Activated CD8-positive, alpha-beta memory T cell treated with anti-CD3 and anti-CD28 coated beads, Interleukin-2, amount 50 U/mL, for 48 hours (primary cell): ENCODE measurements around the gene ENOX1.

Source experiments
- DNase-seq: peaks from one replicate; pipeline ENCODE4 v3.0.0-alpha.2; 2020

The ENOX1 gene

DNA sequence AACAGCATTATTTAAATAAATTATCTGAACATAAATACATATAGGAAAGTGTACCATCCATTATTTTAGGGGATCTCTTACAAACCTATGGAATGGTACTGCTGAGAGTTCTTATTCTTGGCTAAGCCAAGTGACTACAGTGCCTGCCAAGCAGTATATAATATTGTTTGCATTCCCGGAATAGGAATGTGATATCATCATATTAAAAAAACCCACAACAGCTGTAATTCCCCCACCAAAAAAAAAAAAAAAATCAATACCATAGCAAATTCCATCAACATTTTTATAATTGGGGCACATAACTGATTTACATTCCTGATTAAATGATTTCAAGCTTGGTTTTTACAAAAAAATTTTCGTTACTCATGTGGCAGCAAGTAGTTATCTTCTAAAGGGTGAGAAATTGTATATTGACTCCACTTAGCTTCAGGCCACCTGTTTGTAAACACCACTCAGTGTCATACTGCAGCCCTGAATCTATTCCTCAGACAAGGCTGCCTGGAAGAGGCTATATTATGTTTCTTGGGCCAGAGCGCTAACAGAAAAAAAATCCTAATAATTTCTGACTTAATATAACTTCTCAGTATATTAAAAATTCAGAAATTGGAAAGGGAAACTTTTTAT lies 485.3 kb downstream of the ENOX1 start:
- no peak for DNase-seq

- DNase-seq, result no peak
Measured at GRCh38 chr13:43300865-43301264, 485.9 kb downstream of the ENOX1 start.

- DNase-seq, result no peak
Measured at GRCh38 chr13:43299374-43299773, 487.4 kb downstream of the ENOX1 start.

DNA sequence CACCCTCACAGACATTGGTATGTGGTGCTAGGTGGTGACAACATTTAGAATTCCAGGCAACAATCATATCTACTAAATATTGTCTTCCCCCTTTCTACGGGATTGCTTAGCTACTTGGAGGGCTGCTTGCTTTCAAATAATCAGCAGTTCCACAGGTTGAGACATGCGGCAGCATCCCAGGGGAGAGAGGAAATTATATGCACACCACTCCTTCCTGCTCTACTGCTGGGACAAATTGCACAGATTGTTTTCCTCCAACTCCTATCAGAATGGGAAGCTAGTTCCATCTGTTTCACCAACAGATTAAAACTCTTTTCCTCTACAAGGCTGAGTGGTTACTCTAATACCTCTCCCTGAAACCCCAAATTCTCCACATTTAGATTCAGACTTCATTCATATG lies 488.0 kb downstream of the ENOX1 start:
- DNase-seq, result no peak

DNA sequence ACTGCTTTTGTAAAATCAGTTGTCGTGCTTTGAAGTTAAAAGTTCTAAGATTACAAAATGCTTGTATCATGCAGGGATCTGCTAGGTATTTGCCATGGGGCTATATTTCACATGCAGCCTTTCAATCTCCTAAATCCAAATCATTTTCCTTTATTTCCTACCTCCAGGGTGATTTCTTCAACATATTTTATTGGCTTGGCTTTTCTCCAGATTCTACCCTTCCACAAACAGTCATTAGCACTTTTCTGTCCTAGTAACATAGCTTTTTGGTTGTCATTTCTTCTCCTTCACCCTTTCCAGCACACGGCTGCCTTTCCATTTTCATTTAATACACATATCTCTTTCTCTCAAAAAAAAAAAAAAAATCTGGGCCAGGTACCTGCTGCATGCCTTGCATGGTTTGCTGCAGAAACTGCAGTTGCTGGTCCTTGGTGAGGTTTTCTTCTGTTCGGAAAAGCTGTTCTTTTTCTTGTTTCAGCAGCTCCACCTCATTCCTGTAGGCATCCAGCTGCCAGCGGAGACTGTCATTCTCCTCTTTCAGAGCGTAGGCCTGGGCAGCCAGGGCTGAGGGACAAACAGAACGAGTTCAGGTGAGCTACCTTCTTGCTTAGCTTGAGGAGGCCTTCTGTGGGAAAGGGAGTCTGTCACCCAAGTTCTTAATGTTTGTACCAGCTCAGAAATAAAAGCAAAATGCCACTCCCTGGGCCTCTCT lies 488.6 kb downstream of the ENOX1 start:
- no peak for DNase-seq

DNA sequence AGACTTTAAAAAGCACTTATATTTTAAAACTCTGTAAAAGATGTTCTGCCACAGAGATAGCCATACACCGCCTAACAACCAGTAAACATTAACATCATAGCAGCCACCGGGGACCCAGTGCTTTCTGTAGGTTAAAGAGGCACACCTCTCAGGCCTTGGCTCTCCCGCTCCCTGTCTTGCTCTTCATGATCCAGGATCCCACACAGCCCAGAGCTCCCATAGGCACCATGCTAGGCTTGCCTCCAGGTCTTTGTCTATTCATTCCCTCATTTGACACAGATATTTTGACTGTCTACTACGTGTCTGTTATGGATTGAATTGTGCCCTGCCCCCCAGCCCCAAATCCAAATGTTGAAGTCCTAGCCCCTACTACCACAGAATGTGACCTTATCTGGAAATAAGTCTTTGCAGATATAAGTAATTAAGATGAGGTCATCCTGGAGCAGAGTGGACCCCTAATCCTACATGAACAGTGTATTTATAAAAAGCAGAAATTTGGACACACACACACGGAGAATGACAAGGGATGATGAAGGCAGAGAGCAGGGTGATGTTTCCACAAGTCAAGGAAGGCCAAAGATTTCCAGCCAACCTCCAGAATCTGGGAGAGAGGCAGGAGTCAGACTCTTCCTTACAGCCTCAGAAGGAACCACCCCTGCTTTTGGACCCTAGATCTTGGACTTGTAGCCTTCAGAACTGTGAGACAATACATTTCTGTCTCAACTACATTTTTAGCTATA lies 490.8 kb downstream of the ENOX1 start:
- DNase-seq, result no peak

GRCh38 chr13:43295321-43295720 lies 491.5 kb downstream of the ENOX1 start:
- DNase-seq, result no peak

- no peak for DNase-seq
Measured at GRCh38 chr13:43294412-43294811, 492.4 kb downstream of the ENOX1 start.

DNA sequence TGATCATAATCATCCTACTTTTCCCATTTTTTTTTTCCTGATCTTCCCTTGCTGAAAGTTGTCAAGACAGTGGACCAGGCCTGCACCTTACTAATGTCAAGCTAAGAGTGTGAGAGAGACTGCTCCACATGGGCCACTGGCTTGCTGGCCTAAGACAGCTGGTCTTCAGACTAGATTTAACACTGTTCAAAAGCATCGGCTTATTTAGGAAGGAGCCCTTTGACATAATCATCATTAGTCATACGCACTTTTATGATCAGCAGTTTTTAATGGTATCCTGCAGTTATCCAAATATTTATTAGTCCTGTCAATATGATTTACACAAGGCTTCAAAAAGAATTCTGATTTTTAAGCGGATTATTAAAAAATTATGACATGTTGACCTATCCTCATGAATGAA lies 492.8 kb downstream of the ENOX1 start:
- DNase-seq, result no peak

DNA sequence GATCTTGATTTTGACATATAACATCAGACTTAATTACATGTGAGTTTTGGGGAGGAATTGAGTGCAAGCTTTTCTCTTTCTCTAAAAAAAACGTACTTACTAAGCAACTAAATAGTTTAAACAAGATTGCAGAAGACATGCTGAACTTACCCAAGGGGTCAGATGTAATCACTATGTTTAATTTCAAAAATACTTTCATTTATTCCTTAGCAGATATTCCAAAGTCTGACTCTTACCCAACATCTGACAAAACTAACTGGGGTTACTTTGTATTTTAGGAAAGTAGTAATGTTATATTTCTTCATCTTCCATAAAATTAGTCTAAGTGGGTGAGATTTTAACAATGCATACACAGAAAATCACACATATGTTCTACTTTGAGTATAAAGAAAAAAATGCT lies 493.2 kb downstream of the ENOX1 start:
- DNase-seq, result no peak

DNA sequence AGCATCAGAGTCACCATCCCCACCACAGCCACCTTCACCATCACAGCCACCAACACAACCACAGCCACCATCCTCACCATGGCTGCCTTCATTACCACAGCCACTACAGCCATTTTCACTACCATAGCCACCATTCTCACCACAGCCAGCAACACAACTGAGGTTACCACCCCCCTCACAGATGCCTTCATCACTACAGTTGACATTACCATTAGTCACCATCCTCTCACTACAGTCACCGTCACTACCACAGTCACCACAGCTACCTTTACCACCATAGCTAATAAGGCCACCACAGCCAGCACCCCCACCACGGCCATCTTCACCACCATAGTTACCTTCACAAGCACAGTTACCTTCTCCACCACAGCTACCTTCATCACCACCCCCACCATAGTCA lies 493.8 kb downstream of the ENOX1 start:
- DNase-seq, result no peak

DNA sequence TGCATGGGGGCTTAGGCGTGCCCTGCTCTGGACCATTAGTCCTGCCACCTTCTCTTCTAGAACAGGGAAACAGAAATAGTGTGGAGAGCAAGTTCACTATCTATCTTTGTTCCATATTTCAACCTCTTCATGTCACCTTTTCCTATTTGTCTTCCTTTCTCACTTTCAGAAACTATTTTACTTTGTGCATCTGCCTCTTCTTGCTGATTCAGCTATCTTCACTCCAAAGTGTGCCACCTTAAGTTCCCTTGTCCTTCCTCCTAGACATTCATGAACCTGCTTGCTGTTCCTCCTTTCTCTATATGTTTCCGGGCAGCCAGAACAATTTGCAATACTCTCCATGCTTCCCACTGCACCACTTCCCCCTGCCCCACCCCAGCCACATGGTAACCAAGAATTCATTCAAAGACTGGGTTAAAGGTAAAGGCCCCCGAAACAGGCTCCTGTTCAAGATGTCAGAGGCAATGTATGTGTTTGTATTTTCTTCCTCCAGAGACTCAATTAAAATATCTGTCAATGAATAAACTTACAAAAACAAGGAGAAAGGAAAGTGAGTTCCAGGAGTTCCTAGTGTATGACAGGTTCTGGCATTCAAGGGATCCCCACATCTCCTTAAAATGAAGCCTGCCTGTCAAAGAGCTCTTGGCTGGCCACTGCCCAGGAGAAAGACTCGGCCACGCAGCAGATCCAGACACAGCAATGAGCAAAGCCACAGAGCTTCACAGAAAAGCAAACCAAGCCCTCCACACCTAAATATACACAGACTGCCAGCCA lies 495.3 kb downstream of the ENOX1 start:
- no peak for DNase-seq

- no peak for DNase-seq
Measured at GRCh38 chr13:43289470-43290255, 497.1 kb downstream of the ENOX1 start.

DNA sequence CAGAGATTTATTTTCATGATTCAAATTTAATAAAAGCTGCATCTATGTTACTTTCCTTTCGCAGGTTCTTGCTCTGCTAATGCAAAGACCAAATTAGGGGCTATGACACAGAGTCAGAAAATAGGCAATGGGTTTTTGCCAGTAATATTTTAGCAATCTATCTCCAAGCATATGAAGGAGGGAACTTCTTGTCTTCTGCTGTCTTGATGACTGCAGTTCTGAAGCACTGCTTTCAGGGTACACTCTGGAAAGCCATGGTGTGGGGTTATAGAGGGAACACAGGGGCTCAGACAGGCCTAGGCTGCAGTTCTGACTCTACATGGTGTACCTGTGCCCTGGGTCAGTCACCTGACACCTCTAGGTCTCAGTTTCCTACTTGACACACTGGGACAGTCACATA lies 500.0 kb downstream of the ENOX1 start:
- DNase-seq, result no peak

DNA sequence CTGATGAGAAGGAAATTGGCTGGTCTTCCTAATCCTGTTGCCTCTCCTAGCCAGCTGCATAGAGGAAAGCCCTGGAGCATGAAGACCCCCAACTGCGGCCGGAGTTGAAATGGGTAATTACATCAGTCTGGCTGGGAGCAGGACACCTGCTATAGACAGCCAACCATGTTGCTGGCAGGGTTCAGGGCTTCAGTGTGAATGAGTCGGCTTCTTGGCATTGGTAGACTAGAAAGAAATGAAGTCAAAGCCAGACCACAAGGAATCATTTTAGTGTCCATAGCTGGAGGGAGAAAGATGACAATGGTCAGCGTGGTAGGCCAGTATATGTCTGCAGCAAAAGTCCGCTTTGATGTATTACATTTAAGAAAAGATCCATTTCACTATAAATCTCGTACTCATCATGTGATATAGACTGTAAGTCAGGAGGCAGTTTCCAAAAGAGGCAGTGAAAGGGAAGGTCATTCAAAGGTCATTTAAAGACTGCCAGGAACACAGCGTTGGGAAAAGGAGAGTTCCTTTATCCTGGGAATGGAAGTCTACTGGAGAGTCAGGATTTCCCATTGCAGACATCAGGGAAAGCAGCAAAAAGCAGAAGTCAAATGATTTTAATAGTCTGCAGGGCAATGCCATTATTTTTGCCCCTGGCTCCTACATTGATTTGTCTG lies 500.7 kb downstream of the ENOX1 start:
- no peak for DNase-seq

- DNase-seq, result no peak
Measured at GRCh38 chr13:43284162-43284561, 502.6 kb downstream of the ENOX1 start.

GRCh38 chr13:43279696-43280095 lies 507.1 kb downstream of the ENOX1 start:
- DNase-seq, result no peak

DNA sequence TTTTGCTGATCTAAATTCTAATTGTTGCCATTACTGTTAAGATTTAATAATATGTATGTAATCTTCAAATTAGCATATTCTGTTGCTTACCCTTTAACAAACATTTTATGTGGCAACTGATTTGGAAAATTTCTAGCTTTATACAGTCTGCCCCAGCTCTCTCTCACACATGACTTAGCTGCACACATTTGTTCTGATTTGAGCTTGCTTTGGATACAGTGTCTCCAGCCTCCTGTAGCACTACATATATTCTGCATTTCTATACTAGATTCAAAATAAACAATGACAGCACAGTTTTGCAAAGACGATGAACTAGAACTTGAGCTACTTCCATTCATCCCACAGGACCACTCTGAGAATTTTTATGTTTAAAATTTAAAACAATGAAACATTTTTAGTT lies 508.6 kb downstream of the ENOX1 start:
- no peak for DNase-seq

DNA sequence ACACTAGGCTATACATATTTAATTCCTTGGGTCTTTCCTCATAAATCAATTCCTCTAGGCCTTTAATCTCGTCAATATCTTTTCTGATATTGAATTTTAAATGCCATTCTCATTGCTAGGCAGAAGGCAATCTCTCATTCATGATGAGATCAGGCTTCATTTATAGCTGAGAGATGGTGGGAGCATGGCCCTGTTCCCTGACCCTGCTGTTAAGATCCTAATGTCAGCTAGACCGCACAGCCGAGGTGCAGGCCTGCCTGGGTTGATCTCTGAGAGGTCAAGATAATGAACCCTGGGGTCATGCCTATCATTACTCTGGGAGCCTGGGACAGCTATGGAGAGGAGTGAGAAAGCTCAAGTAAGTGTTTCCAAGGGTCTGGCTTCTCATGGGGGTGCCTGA lies 509.6 kb downstream of the ENOX1 start:
- DNase-seq, result no peak

GRCh38 chr13:43274881-43275280 lies 511.9 kb downstream of the ENOX1 start:
- no peak for DNase-seq

DNA sequence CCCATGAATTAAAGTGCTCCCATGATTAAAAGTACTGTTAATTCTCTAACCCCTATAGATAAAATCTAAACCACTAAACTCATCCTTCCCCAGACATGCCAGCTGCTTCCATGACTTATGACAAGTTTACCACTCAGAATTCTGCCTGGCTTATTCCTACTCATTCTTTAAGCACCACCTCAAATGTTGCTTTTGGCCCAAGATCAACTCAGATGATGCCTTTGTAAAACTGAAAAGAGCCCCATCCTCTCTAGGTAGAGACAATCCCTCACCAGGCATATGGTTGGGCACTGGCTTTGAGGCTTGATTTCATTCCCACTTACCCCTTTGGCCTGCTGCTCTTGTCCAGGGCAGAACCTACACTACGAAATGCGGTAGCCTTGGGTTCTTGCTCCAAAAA lies 513.4 kb downstream of the ENOX1 start:
- DNase-seq, result no peak

GRCh38 chr13:43272851-43273250 lies 513.9 kb downstream of the ENOX1 start:
- no peak for DNase-seq
